ENCODE results near the gene PDS5B. TPM values are rescaled to one million over a fixed set of nuclear protein-coding genes. Genes with fewer than 3 reads are reported as not detected.

PDS5B gene
- total RNA-seq, 2 experiments from 2014 or later = 39.8 to 40.6 TPM

GRCh38 chr13:32751340-32751739, 165.1 kb downstream of the PDS5B start:
- no peak overlapping the region for H3K27ac Mint-ChIP-seq
- H3K36me3 Mint-ChIP-seq (ENCODE audit: low read depth) = peaks cover 93% of the 10 kb centered on the region
- Histone ChIP-seq H3K27me3 (ENCODE audit: control insufficient read depth in 1 of 2, insufficient read depth in 2 of 2, low read length in 2 of 2) (no peaks in the 10 kb centered on the region), H3K4me1 (ENCODE audit: insufficient read depth, low read length) (no peaks in the 10 kb centered on the region), H3K4me3 (ENCODE audit: low read length) (no peak overlapping the region), H3K27ac (ENCODE audit: low read depth in 1 of 2, low read length in 2 of 2) (no peak overlapping the region), H3K36me3 (ENCODE audit: insufficient read depth, low read length) (peaks cover 31% of the 10 kb centered on the region), H3K9me3 (ENCODE audit: control insufficient read depth in 1 of 2, insufficient read depth in 1 of 2, low read length in 2 of 2) (no peaks in the 10 kb centered on the region)
- CTCF ChIA-PET = no interaction called here
- H3K4me3 Mint-ChIP-seq = no peak overlapping the region
- TF ChIP-seq CTCF (IDR thresholded peaks at IDR 0.05) = no peak
- no peaks in the 10 kb centered on the region for H3K9me3 Mint-ChIP-seq
- intact Hi-C loops (cut with DNase I, micrococcal nuclease) = no loop called here
- DNase-seq = no peak
- H3K27me3 Mint-ChIP-seq = no peaks in the 10 kb centered on the region
- ATAC-seq (ENCODE audit: poor library complexity) = no peak
- POLR2A ChIA-PET = no interaction called here
- H3K4me1 Mint-ChIP-seq (ENCODE audit: low read depth) = peaks cover 4% of the 10 kb centered on the region

- peaks cover 87% of the 10 kb centered on the region for H3K36me3 Mint-ChIP-seq (ENCODE audit: low read depth)
- H3K9me3 Mint-ChIP-seq = no peaks in the 10 kb centered on the region
- no peak for TF ChIP-seq CTCF (IDR thresholded peaks at IDR 0.05)
- Histone ChIP-seq H3K4me3 (ENCODE audit: low read length) (no peak overlapping the region), H3K9me3 (ENCODE audit: control insufficient read depth in 1 of 2, insufficient read depth in 1 of 2, low read length in 2 of 2) (no peaks in the 10 kb centered on the region), H3K27ac (ENCODE audit: low read depth in 1 of 2, low read length in 2 of 2) (no peak overlapping the region), H3K36me3 (ENCODE audit: insufficient read depth, low read length) (peaks cover 24% of the 10 kb centered on the region), H3K4me1 (ENCODE audit: insufficient read depth, low read length) (no peaks in the 10 kb centered on the region), H3K27me3 (ENCODE audit: control insufficient read depth in 1 of 2, insufficient read depth in 2 of 2, low read length in 2 of 2) (no peaks in the 10 kb centered on the region)
- H3K4me3 Mint-ChIP-seq = no peak overlapping the region
- no peak for ATAC-seq (ENCODE audit: poor library complexity)
- ChIA-PET POLR2A (no interaction called here), CTCF (no interaction called here)
- no peak overlapping the region for H3K27ac Mint-ChIP-seq
- peaks cover 4% of the 10 kb centered on the region for H3K4me1 Mint-ChIP-seq (ENCODE audit: low read depth)
- intact Hi-C loops (cut with DNase I, micrococcal nuclease) = no loop called here
- no peaks in the 10 kb centered on the region for H3K27me3 Mint-ChIP-seq
- no peak for DNase-seq
These were observed 166.1 kb downstream of the PDS5B start for GRCh38 chr13:32752311-32752710.

- no peak overlapping the region for H3K4me3 Mint-ChIP-seq
- intact Hi-C loops (cut with DNase I, micrococcal nuclease) = no loop called here
- H3K4me1 ChIP-seq (ENCODE audit: insufficient read depth, low read length) = no peaks in the 10 kb centered on the region
- ChIA-PET POLR2A (no interaction called here), CTCF (no interaction called here)
- H3K36me3 Mint-ChIP-seq (ENCODE audit: low read depth) = peaks cover 86% of the 10 kb centered on the region
- H3K27me3 Mint-ChIP-seq = no peaks in the 10 kb centered on the region
- peaks cover 25% of the 10 kb centered on the region for H3K36me3 ChIP-seq (ENCODE audit: insufficient read depth, low read length)
- no peak overlapping the region for H3K27ac ChIP-seq (ENCODE audit: low read depth in 1 of 2, low read length in 2 of 2)
- H3K27me3 ChIP-seq (ENCODE audit: control insufficient read depth in 1 of 2, insufficient read depth in 2 of 2, low read length in 2 of 2) = no peaks in the 10 kb centered on the region
- H3K27ac Mint-ChIP-seq = no peak overlapping the region
- no peak overlapping the region for H3K4me3 ChIP-seq (ENCODE audit: low read length)
- H3K9me3 Mint-ChIP-seq = no peaks in the 10 kb centered on the region
- ATAC-seq (ENCODE audit: poor library complexity) (no peak), DNase-seq (no peak)
- TF ChIP-seq CTCF (IDR thresholded peaks at IDR 0.05) = no peak
- H3K9me3 ChIP-seq (ENCODE audit: control insufficient read depth in 1 of 2, insufficient read depth in 1 of 2, low read length in 2 of 2) = no peaks in the 10 kb centered on the region
- peaks cover 1% of the 10 kb centered on the region for H3K4me1 Mint-ChIP-seq (ENCODE audit: low read depth)
These were observed 166.8 kb downstream of the PDS5B start for GRCh38 chr13:32752997-32753606.

Measured in CD4-positive, alpha-beta T cell (primary cell).